Trophoblast cell (in vitro differentiated cells and primary cell): ENCODE data around the gene RBM33.

Experiments used
- DNase-seq, 2 donors: peaks; one replicate each; pipeline ENCODE4 v3.0.0-alpha.2; 2016
- H2AFZ ChIP-seq: 2 replicates; pipeline ENCODE4 v1.6.1; 2013; ENCODE audit warnings: low read length, moderate library complexity, mild to moderate bottlenecking; ENCODE audit not compliant: insufficient read depth, poor library complexity
- H2AK5ac ChIP-seq: 2 replicates; pipeline ENCODE4 v1.6.1; 2013; ENCODE audit warnings: mild to moderate bottlenecking, low read length
- H2BK120ac ChIP-seq: 2 replicates; pipeline ENCODE4 v1.6.1; 2013; ENCODE audit warnings: low read length, mild to moderate bottlenecking, moderate library complexity; ENCODE audit not compliant: insufficient read depth, poor library complexity
- H2BK12ac ChIP-seq: 2 replicates; pipeline ENCODE4 v1.6.1; 2013; ENCODE audit warnings: mild to moderate bottlenecking, low read length, moderate library complexity
- H2BK5ac ChIP-seq: 2 replicates; pipeline ENCODE4 v1.6.1; 2013; ENCODE audit warnings: low read length, low read depth, moderate library complexity, mild to moderate bottlenecking; ENCODE audit not compliant: poor library complexity
- H3K14ac ChIP-seq: 2 replicates; pipeline ENCODE4 v1.6.1; 2013; ENCODE audit warnings: mild to moderate bottlenecking, low read length
- H3K18ac ChIP-seq: 2 replicates; pipeline ENCODE4 v1.6.1; 2013; ENCODE audit warnings: mild to moderate bottlenecking, low read length
- H3K23ac ChIP-seq: 2 replicates; pipeline ENCODE4 v1.6.1; 2013; ENCODE audit warnings: low read length
- H3K27ac ChIP-seq: 2 replicates; pipeline ENCODE4 v1.5.1; 2013; ENCODE audit warnings: low read depth, mild to moderate bottlenecking, inconsistent platforms, low read length, moderate library complexity
- H3K27me3 ChIP-seq: 2 replicates; pipeline ENCODE4 v1.6.1; 2013; ENCODE audit warnings: inconsistent platforms, mild to moderate bottlenecking, low read length, moderate library complexity; ENCODE audit not compliant: insufficient read depth
- H3K36me3 ChIP-seq, 2 experiments: 1 replicate in 1 of 2; 2 replicates in 1 of 2; pipeline ENCODE4 v1.6.1; 2013; ENCODE audit warnings: low read length in 2 of 2, mild to moderate bottlenecking in 2 of 2, moderate library complexity in 1 of 2; ENCODE audit not compliant: insufficient read depth in 2 of 2, control insufficient read depth in 1 of 2
- H3K4ac ChIP-seq: 2 replicates; pipeline ENCODE4 v1.6.1; 2013; ENCODE audit warnings: low read depth, mild to moderate bottlenecking, low read length, moderate library complexity
- H3K4me1 ChIP-seq, 2 experiments: 1 replicate in 1 of 2; 2 replicates in 1 of 2; pipeline ENCODE4 v1.6.1; 2013; ENCODE audit warnings: low read length in 2 of 2, mild to moderate bottlenecking in 2 of 2, moderate library complexity in 1 of 2; ENCODE audit not compliant: insufficient read depth in 2 of 2, control insufficient read depth in 1 of 2
- H3K4me2 ChIP-seq: 2 replicates; pipeline ENCODE4 v1.6.1; 2013; ENCODE audit warnings: inconsistent platforms, mild to moderate bottlenecking, low read length, moderate library complexity
- H3K4me3 ChIP-seq: 2 replicates; pipeline ENCODE4 v1.5.1; 2013; ENCODE audit warnings: mild to moderate bottlenecking, low read depth, low read length, inconsistent platforms
- H3K79me1 ChIP-seq: one replicate; pipeline ENCODE4 v1.6.1; 2013; ENCODE audit warnings: low read length
- H3K79me2 ChIP-seq: 2 replicates; pipeline ENCODE4 v1.6.1; 2013; ENCODE audit warnings: low read length, mild to moderate bottlenecking; ENCODE audit not compliant: control insufficient read depth, insufficient read depth, poor library complexity
- H3K9ac ChIP-seq: 2 replicates; pipeline ENCODE4 v1.6.1; 2013; ENCODE audit warnings: mild to moderate bottlenecking, low read length
- H3K9me3 ChIP-seq: 2 replicates; pipeline ENCODE4 v1.6.1; 2013; ENCODE audit warnings: low read depth, mild to moderate bottlenecking, control low read depth, inconsistent platforms, low read length; ENCODE audit not compliant: insufficient read depth
- H4K12ac ChIP-seq: 2 replicates; pipeline ENCODE4 v1.6.1; 2013; ENCODE audit warnings: low read depth, mild to moderate bottlenecking, low read length, moderate library complexity
- H4K8ac ChIP-seq: 2 replicates; pipeline ENCODE4 v1.6.1; 2013; ENCODE audit warnings: low read depth, mild to moderate bottlenecking, low read length, moderate library complexity
- H4K91ac ChIP-seq: one replicate; pipeline ENCODE4 v1.6.1; 2013; ENCODE audit warnings: low read depth, mild to moderate bottlenecking, low read length, moderate library complexity
- WGBS: extraction: QIAGEN DNeasy Blood & Tissue Kit; methylation state at CpG from one replicate; pipeline ENCODE4 v1.1.7; 2013; ENCODE audit warnings: missing lambda C conversion rate; ENCODE audit not compliant: insufficient read length, insufficient coverage; ENCODE audit errors: extremely low coverage; 5-methylcytosine and 5-hydroxymethylcytosine counted together

The RBM33 gene

GRCh38 chr7:155680864-155681263, 36.4 kb downstream of the RBM33 start:
- no peak overlapping the region for H3K14ac ChIP-seq
- no peak for DNase-seq

GRCh38 chr7:155681663-155682062, 37.2 kb downstream of the RBM33 start:
- no CpG with 5 or more reads among the region's 5 CpGs for WGBS

More at GRCh38 chr7:155680864-155681263, 36.4 kb downstream of the RBM33 start:
- no peaks in the 10 kb centered on the region for H3K9me3 ChIP-seq
- no peak overlapping the region for H3K9ac ChIP-seq
- H2AFZ ChIP-seq, result no peak overlapping the region
- peaks cover 0 to 3% of the 10 kb centered on the region in 2 experiments for H3K4me1 ChIP-seq
- WGBS, result no CpG with 5 or more reads among the region's 2 CpGs
- no peak overlapping the region for H2AK5ac ChIP-seq
- no peak overlapping the region for H3K4me2 ChIP-seq
- H4K12ac ChIP-seq, result no peak overlapping the region
- H3K18ac ChIP-seq, result no peak overlapping the region
- H3K36me3 ChIP-seq, result peaks cover 2 to 15% of the 10 kb centered on the region in 2 experiments
- H4K8ac ChIP-seq, result no peak overlapping the region
- no peak overlapping the region for H3K23ac ChIP-seq
- H3K79me1 ChIP-seq, result no peaks in the 10 kb centered on the region
- no peak overlapping the region for H4K91ac ChIP-seq
- no peak overlapping the region for H2BK12ac ChIP-seq
- H3K27me3 ChIP-seq, result no peaks in the 10 kb centered on the region
- no peak overlapping the region for H3K27ac ChIP-seq
- H3K4me3 ChIP-seq, result no peak overlapping the region
- H2BK5ac ChIP-seq, result no peak overlapping the region
- H3K79me2 ChIP-seq, result no peaks in the 10 kb centered on the region
- no peak overlapping the region for H3K4ac ChIP-seq
- no peak overlapping the region for H2BK120ac ChIP-seq

GRCh38 chr7:155682484-155682883, 38.0 kb downstream of the RBM33 start:
- no peak overlapping the region for H2BK5ac ChIP-seq
- H3K79me1 ChIP-seq, result no peaks in the 10 kb centered on the region
- no peak overlapping the region for H2AFZ ChIP-seq
- no peak overlapping the region for H4K8ac ChIP-seq
- H4K12ac ChIP-seq, result no peak overlapping the region
- H3K27me3 ChIP-seq, result no peaks in the 10 kb centered on the region
- no peak overlapping the region for H3K4ac ChIP-seq
- H3K14ac ChIP-seq, result no peak overlapping the region
- H3K4me2 ChIP-seq, result no peak overlapping the region
- H3K27ac ChIP-seq, result no peak overlapping the region
- WGBS, result no CpG with 5 or more reads among the region's 5 CpGs
- H3K23ac ChIP-seq, result no peak overlapping the region
- DNase-seq, result no peak
- H3K18ac ChIP-seq, result no peak overlapping the region
- no peak overlapping the region for H4K91ac ChIP-seq
- peaks cover 2 to 15% of the 10 kb centered on the region in 2 experiments for H3K36me3 ChIP-seq
- no peak overlapping the region for H2AK5ac ChIP-seq
- no peak overlapping the region for H2BK12ac ChIP-seq
- H2BK120ac ChIP-seq, result no peak overlapping the region
- H3K9ac ChIP-seq, result no peak overlapping the region
- H3K4me3 ChIP-seq, result no peak overlapping the region
- H3K79me2 ChIP-seq, result no peaks in the 10 kb centered on the region
- H3K4me1 ChIP-seq, result no peaks in the 10 kb centered on the region
- H3K9me3 ChIP-seq, result no peaks in the 10 kb centered on the region

More at GRCh38 chr7:155681663-155682062, 37.2 kb downstream of the RBM33 start:
- no peak overlapping the region for H4K91ac ChIP-seq
- DNase-seq, result no peak
- H3K18ac ChIP-seq, result no peak overlapping the region
- no peak overlapping the region for H2BK120ac ChIP-seq
- H2AFZ ChIP-seq, result no peak overlapping the region
- H3K36me3 ChIP-seq, result peaks cover 2 to 15% of the 10 kb centered on the region in 2 experiments
- no peak overlapping the region for H3K9ac ChIP-seq
- no peak overlapping the region for H3K4ac ChIP-seq
- H3K14ac ChIP-seq, result no peak overlapping the region
- H4K8ac ChIP-seq, result no peak overlapping the region
- no peak overlapping the region for H3K27ac ChIP-seq
- H3K79me2 ChIP-seq, result no peaks in the 10 kb centered on the region
- no peak overlapping the region for H3K23ac ChIP-seq
- H4K12ac ChIP-seq, result no peak overlapping the region
- H3K79me1 ChIP-seq, result no peaks in the 10 kb centered on the region
- no peak overlapping the region for H2AK5ac ChIP-seq
- H3K4me3 ChIP-seq, result no peak overlapping the region
- no peak overlapping the region for H3K4me2 ChIP-seq
- H3K27me3 ChIP-seq, result no peaks in the 10 kb centered on the region
- H3K9me3 ChIP-seq, result no peaks in the 10 kb centered on the region
- no peak overlapping the region for H2BK12ac ChIP-seq
- H2BK5ac ChIP-seq, result no peak overlapping the region
- no peaks in the 10 kb centered on the region for H3K4me1 ChIP-seq

GRCh38 chr7:155683098-155683497, 38.6 kb downstream of the RBM33 start:
- no peak overlapping the region for H2BK120ac ChIP-seq
- H3K27me3 ChIP-seq, result no peaks in the 10 kb centered on the region
- H2BK5ac ChIP-seq, result no peak overlapping the region
- H3K36me3 ChIP-seq, result peaks cover 2 to 15% of the 10 kb centered on the region in 2 experiments
- H3K79me2 ChIP-seq, result no peaks in the 10 kb centered on the region
- no peak overlapping the region for H2AFZ ChIP-seq
- no peak overlapping the region for H4K12ac ChIP-seq
- no peak overlapping the region for H3K14ac ChIP-seq
- H3K18ac ChIP-seq, result no peak overlapping the region
- H2BK12ac ChIP-seq, result no peak overlapping the region
- no peaks in the 10 kb centered on the region for H3K79me1 ChIP-seq
- no peaks in the 10 kb centered on the region for H3K4me1 ChIP-seq
- no peak overlapping the region for H3K4me2 ChIP-seq
- no CpG with 5 or more reads among the region's 5 CpGs for WGBS
- no peak overlapping the region for H2AK5ac ChIP-seq
- no peaks in the 10 kb centered on the region for H3K9me3 ChIP-seq
- H3K9ac ChIP-seq, result no peak overlapping the region
- no peak overlapping the region for H3K4ac ChIP-seq
- no peak overlapping the region for H4K8ac ChIP-seq
- no peak overlapping the region for H3K4me3 ChIP-seq
- no peak for DNase-seq
- no peak overlapping the region for H3K27ac ChIP-seq
- no peak overlapping the region for H4K91ac ChIP-seq
- H3K23ac ChIP-seq, result no peak overlapping the region
